OCI-LY7 (cell line): ENCODE data around the gene KCNJ12.
"Not testable (repeated sequence)": the region's sequence is repeated elsewhere in the genome, so short reads cannot be mapped to it uniquely, and the experiment has no call there.

ENCODE experiments used
- CTCF ChIP-seq: fragments of 200-600 bp; sonication (generic); conservative IDR thresholded peaks from 2 replicates; pipeline ENCODE4 v1.5.1; 2014; ENCODE audit warnings: mild to moderate bottlenecking, antibody characterized with exemption, low read length, moderate library complexity, mixed read lengths
- EZH2phosphoT487 ChIP-seq: fragments of 200-600 bp; sonication (generic); IDR thresholded peaks from 2 replicates; pipeline ENCODE4 v1.6.1; 2018; ENCODE audit warnings: low read depth, borderline replicate concordance, mild to moderate bottlenecking, mixed run types, antibody characterized with exemption, low read length, moderate library complexity, mixed read lengths

- TF ChIP-seq CTCF, EZH2phosphoT487: not testable (repeated sequence)
These were observed 32.1 kb downstream of the KCNJ12 start for GRCh38 chr17:21408224-21408623.
